ENCODE measurements around the gene PSAP.

Gene PSAP

GRCh38 chr10:71804077-71804476 lies 47.0 kb downstream of the PSAP start:
- ChIA-PET POLR2A (no interaction called here), CTCF (interaction anchor here (1.0 to 11.5 kb wide), 6 partner anchors 10 to 76 kb away, joined by 4 to 133 read pairs (median 4); partner anchors contain the start of gene VSIR)
- H3K9me3 ChIP-seq (ENCODE audit: control extremely low read depth in 1 of 5, control insufficient read depth in 4 of 5, insufficient read depth in 2 of 5, low read depth in 1 of 5, low read length in 4 of 5) = no peaks in the 10 kb centered on the region
- peaks cover 5 to 70% (median 57%) of the 10 kb centered on the region in 4 experiments for H3K4me1 ChIP-seq (ENCODE audit: control extremely low read depth in 1 of 4, control insufficient read depth in 4 of 4, insufficient read depth in 4 of 4, low read length in 3 of 4)
- no peak overlapping the region for H3K4me3 ChIP-seq (ENCODE audit: control insufficient read depth in 1 of 7, extremely low read depth in 1 of 7, insufficient read depth in 4 of 7, low read depth in 2 of 7, low read length in 6 of 7)
- WGBS (ENCODE audit: insufficient coverage) = 10% methylated on average over 1 of the region's 4 CpGs
- DNase-seq = peak; percentile 47 to 86 (median 84)
- no peak overlapping the region for H3K27ac ChIP-seq (ENCODE audit: insufficient read depth in 1 of 2, low read depth in 1 of 2, low read length in 2 of 2, poor library complexity in 1 of 2, severe bottlenecking in 2 of 2)
- H3K36me3 ChIP-seq (ENCODE audit: control insufficient read depth in 4 of 4, insufficient read depth in 4 of 4, low read length in 3 of 4) = no peaks in the 10 kb centered on the region
- no peaks in the 10 kb centered on the region for H3K27me3 ChIP-seq (replicated peaks in 2 of 5; ENCODE audit: control insufficient read depth in 4 of 5, insufficient read depth in 5 of 5, low read length in 4 of 5)

DNA sequence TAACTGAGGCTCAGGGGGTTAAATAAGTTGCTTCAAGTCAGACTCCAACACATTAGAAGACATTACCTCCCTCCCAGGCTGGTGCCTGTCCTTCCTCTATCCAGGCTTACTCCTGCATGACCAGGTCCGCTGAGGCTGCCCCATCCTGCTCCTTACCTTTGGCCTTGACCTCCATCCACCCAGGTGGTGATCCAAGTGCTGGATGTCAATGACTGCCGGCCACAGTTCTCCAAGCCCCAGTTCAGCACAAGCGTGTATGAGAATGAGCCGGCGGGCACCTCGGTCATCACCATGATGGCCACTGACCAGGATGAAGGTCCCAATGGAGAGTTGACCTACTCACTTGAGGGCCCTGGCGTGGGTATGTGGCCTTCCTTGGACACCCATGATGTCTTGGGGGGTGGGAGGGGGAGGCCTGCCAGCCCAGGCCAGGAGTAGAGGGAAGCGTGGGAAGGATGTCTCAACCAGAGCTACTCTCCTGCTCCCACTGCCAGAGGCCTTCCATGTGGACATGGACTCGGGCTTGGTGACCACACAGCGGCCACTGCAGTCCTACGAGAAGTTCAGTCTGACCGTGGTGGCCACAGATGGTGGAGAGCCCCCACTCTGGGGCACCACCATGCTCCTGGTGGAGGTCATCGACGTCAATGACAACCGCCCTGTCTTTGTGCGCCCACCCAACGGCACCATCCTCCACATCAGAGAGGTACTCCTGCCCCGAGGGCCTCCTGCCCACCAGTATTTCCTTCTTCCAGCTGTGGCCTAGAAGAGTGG lies 48.1 kb downstream of the PSAP start:
- no peaks in the 10 kb centered on the region for H3K36me3 ChIP-seq (ENCODE audit: control insufficient read depth in 4 of 4, insufficient read depth in 4 of 4, low read length in 3 of 4)
- H3K9me3 ChIP-seq (ENCODE audit: control extremely low read depth in 1 of 5, control insufficient read depth in 4 of 5, insufficient read depth in 2 of 5, low read depth in 1 of 5, low read length in 4 of 5) = no peaks in the 10 kb centered on the region
- no peak overlapping the region for H3K27ac ChIP-seq (ENCODE audit: insufficient read depth in 1 of 2, low read depth in 1 of 2, low read length in 2 of 2, poor library complexity in 1 of 2, severe bottlenecking in 2 of 2)
- ChIA-PET CTCF (interaction anchor here (1.0 kb wide), 1 partner anchor 11 kb away, joined by 4 read pairs; no protein-coding TSS in a partner anchor), POLR2A (no interaction called here)
- peaks cover 9 to 81% (median 69%) of the 10 kb centered on the region in 4 experiments for H3K4me1 ChIP-seq (ENCODE audit: control extremely low read depth in 1 of 4, control insufficient read depth in 4 of 4, insufficient read depth in 4 of 4, low read length in 3 of 4)
- H3K4me3 ChIP-seq (ENCODE audit: control insufficient read depth in 1 of 7, extremely low read depth in 1 of 7, insufficient read depth in 4 of 7, low read depth in 2 of 7, low read length in 6 of 7) = no peak overlapping the region
- H3K27me3 ChIP-seq (replicated peaks in 2 of 5; ENCODE audit: control insufficient read depth in 4 of 5, insufficient read depth in 5 of 5, low read length in 4 of 5) = no peaks in the 10 kb centered on the region
- DNase-seq = no peak
- 99% methylated on average over 13 of the region's 18 CpGs for WGBS (ENCODE audit: insufficient coverage)

GRCh38 chr10:71802235-71802634 lies 48.8 kb downstream of the PSAP start:
- Histone ChIP-seq H3K27ac (ENCODE audit: insufficient read depth in 1 of 2, low read depth in 1 of 2, low read length in 2 of 2, poor library complexity in 1 of 2, severe bottlenecking in 2 of 2) (no peak overlapping the region), H3K36me3 (ENCODE audit: control insufficient read depth in 4 of 4, insufficient read depth in 4 of 4, low read length in 3 of 4) (no peaks in the 10 kb centered on the region), H3K4me3 (ENCODE audit: control insufficient read depth in 1 of 7, extremely low read depth in 1 of 7, insufficient read depth in 4 of 7, low read depth in 2 of 7, low read length in 6 of 7) (no peak overlapping the region), H3K9me3 (ENCODE audit: control extremely low read depth in 1 of 5, control insufficient read depth in 4 of 5, insufficient read depth in 2 of 5, low read depth in 1 of 5, low read length in 4 of 5) (no peaks in the 10 kb centered on the region), H3K27me3 (replicated peaks in 2 of 5; ENCODE audit: control insufficient read depth in 4 of 5, insufficient read depth in 5 of 5, low read length in 4 of 5) (no peaks in the 10 kb centered on the region), H3K4me1 (ENCODE audit: control extremely low read depth in 1 of 4, control insufficient read depth in 4 of 4, insufficient read depth in 4 of 4, low read length in 3 of 4) (peaks cover 9 to 88% (median 76%) of the 10 kb centered on the region in 4 experiments)
- DNase-seq = no peak
- ChIA-PET POLR2A (no interaction called here), CTCF (interaction anchor here (0.8 to 2.3 kb wide), 3 partner anchors 10 to 88 kb away, joined by 3 to 10 read pairs (median 3); no protein-coding TSS in a partner anchor)
- 95% methylated on average over 6 of the region's 6 CpGs for WGBS (ENCODE audit: insufficient coverage)

DNA sequence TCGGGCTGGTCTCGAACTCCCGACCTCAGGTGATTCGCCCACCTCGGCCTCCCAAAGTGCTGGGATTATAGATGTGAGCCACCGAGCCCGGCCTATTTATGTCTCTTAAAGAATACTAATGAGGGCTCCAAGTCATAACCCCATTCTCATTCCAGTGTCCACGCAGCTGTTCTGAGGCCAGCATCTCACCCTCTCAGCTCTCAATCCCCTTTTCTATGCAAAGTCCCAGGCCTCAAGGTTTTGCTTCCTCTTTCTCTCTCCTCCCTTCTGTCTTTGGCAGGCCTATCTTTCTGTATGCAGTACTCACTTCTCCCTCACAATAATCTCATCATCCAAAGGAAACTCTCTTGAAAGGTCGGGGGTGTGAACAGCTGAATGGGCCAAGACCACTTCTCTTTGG lies 49.7 kb downstream of the PSAP start:
- no peaks in the 10 kb centered on the region for H3K27me3 ChIP-seq (replicated peaks in 2 of 5; ENCODE audit: control insufficient read depth in 4 of 5, insufficient read depth in 5 of 5, low read length in 4 of 5)
- CTCF ChIA-PET = interaction anchor here (1.1 to 2.3 kb wide), 5 partner anchors 10 to 93 kb away, joined by 3 to 10 read pairs (median 4); partner anchors contain the start of gene VSIR
- DNase-seq = peak in 2 of 3 donors; percentile 71 to 74
- H3K4me1 ChIP-seq (ENCODE audit: control extremely low read depth in 1 of 4, control insufficient read depth in 4 of 4, insufficient read depth in 4 of 4, low read length in 3 of 4) = peaks cover 15 to 95% (median 83%) of the 10 kb centered on the region in 4 experiments
- WGBS (ENCODE audit: insufficient coverage) = 90% methylated on average over 2 of the region's 9 CpGs
- H3K27ac ChIP-seq (ENCODE audit: insufficient read depth in 1 of 2, low read depth in 1 of 2, low read length in 2 of 2, poor library complexity in 1 of 2, severe bottlenecking in 2 of 2) = no peak overlapping the region
- H3K36me3 ChIP-seq (ENCODE audit: control insufficient read depth in 4 of 4, insufficient read depth in 4 of 4, low read length in 3 of 4) = no peaks in the 10 kb centered on the region
- H3K9me3 ChIP-seq (ENCODE audit: control extremely low read depth in 1 of 5, control insufficient read depth in 4 of 5, insufficient read depth in 2 of 5, low read depth in 1 of 5, low read length in 4 of 5) = no peaks in the 10 kb centered on the region
- POLR2A ChIA-PET = no interaction called here
- no peak overlapping the region for H3K4me3 ChIP-seq (ENCODE audit: control insufficient read depth in 1 of 7, extremely low read depth in 1 of 7, insufficient read depth in 4 of 7, low read depth in 2 of 7, low read length in 6 of 7)

- no peak overlapping the region for H3K27ac ChIP-seq (ENCODE audit: insufficient read depth in 1 of 2, low read depth in 1 of 2, low read length in 2 of 2, poor library complexity in 1 of 2, severe bottlenecking in 2 of 2)
- WGBS (ENCODE audit: insufficient coverage) = 95% methylated on average over 2 of the region's 3 CpGs
- no peaks in the 10 kb centered on the region for H3K27me3 ChIP-seq (replicated peaks in 2 of 5; ENCODE audit: control insufficient read depth in 4 of 5, insufficient read depth in 5 of 5, low read length in 4 of 5)
- peaks cover 13 to 92% (median 78%) of the 10 kb centered on the region in 4 experiments for H3K4me1 ChIP-seq (ENCODE audit: control extremely low read depth in 1 of 4, control insufficient read depth in 4 of 4, insufficient read depth in 4 of 4, low read length in 3 of 4)
- ChIA-PET POLR2A (no interaction called here), CTCF (interaction anchor here (1.7 to 3.7 kb wide), 4 partner anchors 12 to 27 kb away, joined by 7 to 22 read pairs (median 12); partner anchors contain the start of gene VSIR)
- H3K9me3 ChIP-seq (ENCODE audit: control extremely low read depth in 1 of 5, control insufficient read depth in 4 of 5, insufficient read depth in 2 of 5, low read depth in 1 of 5, low read length in 4 of 5) = no peaks in the 10 kb centered on the region
- DNase-seq = no peak
- H3K4me3 ChIP-seq (ENCODE audit: control insufficient read depth in 1 of 7, extremely low read depth in 1 of 7, insufficient read depth in 4 of 7, low read depth in 2 of 7, low read length in 6 of 7) = no peak overlapping the region
- H3K36me3 ChIP-seq (ENCODE audit: control insufficient read depth in 4 of 4, insufficient read depth in 4 of 4, low read length in 3 of 4) = no peaks in the 10 kb centered on the region
Measured at GRCh38 chr10:71799608-71800453, 51.2 kb downstream of the PSAP start.

GRCh38 chr10:71799112-71799511 lies 51.9 kb downstream of the PSAP start:
- Histone ChIP-seq H3K4me1 (ENCODE audit: control extremely low read depth in 1 of 4, control insufficient read depth in 4 of 4, insufficient read depth in 4 of 4, low read length in 3 of 4) (peaks cover 10 to 85% (median 72%) of the 10 kb centered on the region in 4 experiments), H3K27me3 (replicated peaks in 2 of 5; ENCODE audit: control insufficient read depth in 4 of 5, insufficient read depth in 5 of 5, low read length in 4 of 5) (no peaks in the 10 kb centered on the region), H3K27ac (ENCODE audit: insufficient read depth in 1 of 2, low read depth in 1 of 2, low read length in 2 of 2, poor library complexity in 1 of 2, severe bottlenecking in 2 of 2) (no peak overlapping the region), H3K36me3 (ENCODE audit: control insufficient read depth in 4 of 4, insufficient read depth in 4 of 4, low read length in 3 of 4) (no peaks in the 10 kb centered on the region), H3K9me3 (ENCODE audit: control extremely low read depth in 1 of 5, control insufficient read depth in 4 of 5, insufficient read depth in 2 of 5, low read depth in 1 of 5, low read length in 4 of 5) (no peaks in the 10 kb centered on the region), H3K4me3 (ENCODE audit: control insufficient read depth in 1 of 7, extremely low read depth in 1 of 7, insufficient read depth in 4 of 7, low read depth in 2 of 7, low read length in 6 of 7) (no peak overlapping the region)
- no peak for DNase-seq
- 96% methylated on average over 10 of the region's 10 CpGs for WGBS (ENCODE audit: insufficient coverage)
- POLR2A ChIA-PET = no interaction called here
- CTCF ChIA-PET = interaction anchor here (1.0 to 3.7 kb wide), 5 partner anchors 13 to 51 kb away, joined by 3 to 22 read pairs (median 13); partner anchors contain the start of gene VSIR

Data from common myeloid progenitor, CD34-positive (primary cell).